ENCODE measurements around the gene TSPAN5.
"Not testable (repeated sequence)": the region's sequence is repeated elsewhere in the genome, so short reads cannot be mapped to it uniquely, and the experiment has no call there.

Gene TSPAN5
- long read RNA-seq, partial matches to known transcripts, result 0 of 1 reads
- long read RNA-seq, other reads (novel, unspliced or antisense), result 1 of 1 reads

DNA sequence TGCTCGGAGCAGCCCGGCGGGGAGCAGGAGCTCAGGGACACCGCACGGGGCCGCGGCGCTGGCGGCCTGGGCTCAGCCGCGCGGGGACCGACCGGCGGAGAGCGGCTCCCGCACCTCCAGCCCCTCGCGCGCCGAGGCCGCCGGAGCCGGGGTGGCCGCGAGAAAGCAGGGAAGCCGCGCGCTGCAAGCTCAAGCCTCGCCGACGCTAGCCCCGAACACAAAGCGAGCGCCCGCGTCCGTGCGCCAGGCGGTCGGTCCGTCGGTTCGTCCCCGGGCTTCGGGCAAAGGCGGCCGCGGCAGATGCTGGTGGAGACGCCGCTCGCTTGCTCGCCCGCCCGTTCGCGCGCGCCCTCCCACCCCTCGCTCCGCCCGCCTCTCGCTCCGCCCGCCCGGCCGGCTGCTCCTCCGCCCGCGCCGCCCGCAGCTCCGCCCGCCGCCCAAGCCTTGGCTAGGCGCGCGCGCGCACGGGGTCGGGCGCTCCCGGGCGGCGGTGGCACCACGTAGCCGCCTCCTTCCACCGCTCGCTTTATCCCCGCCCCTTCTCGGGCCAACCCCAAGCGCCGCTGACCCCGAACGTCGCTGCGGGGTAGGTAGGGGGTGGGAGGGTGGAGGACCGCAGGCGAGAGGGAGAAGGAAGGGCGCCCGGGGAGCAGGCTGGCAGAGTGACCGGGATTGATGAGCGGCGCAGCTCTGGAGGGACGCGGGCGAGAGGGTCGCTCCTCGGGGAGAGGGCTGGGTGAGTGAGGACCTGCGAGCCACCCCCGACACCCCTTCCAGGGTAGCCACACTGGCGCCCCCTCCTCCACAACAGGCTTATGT, at the start of gene TSPAN5:
TSS of gene TSPAN5 (minus strand) at position 325 of the 819 bp plus-strand sequence.
- peak in 1 of 2 experiments; percentile 50 for DNase-seq (ENCODE audit: low read depth in 1 of 2, low spot score in 1 of 2)
- Histone ChIP-seq H3K27me3 (ENCODE audit: insufficient read depth, poor library complexity, severe bottlenecking) (peaks cover 38% of the 10 kb centered on the region), H3K27ac (replicated peaks) (no peak within 1 kb of the TSS), H3K4me3 (replicated peaks; ENCODE audit: insufficient read depth, low read length) (peak within 1 kb of the TSS; percentile 54)
- TF ChIP-seq SPI1 (IDR thresholded peaks at IDR 0.05; ENCODE audit: borderline replicate concordance, low read depth) (no peak), POLR2AphosphoS5 (IDR thresholded peaks at IDR 0.05; ENCODE audit: low read depth) (no peak)

- no peak overlapping the region for H3K27ac ChIP-seq (replicated peaks)
- DNase-seq (ENCODE audit: low read depth in 1 of 2, low spot score in 1 of 2), result no peak
- H3K4me3 ChIP-seq (replicated peaks; ENCODE audit: insufficient read depth, low read length), result no peak overlapping the region
- no peaks in the 10 kb centered on the region for H3K27me3 ChIP-seq (ENCODE audit: insufficient read depth, poor library complexity, severe bottlenecking)
- TF ChIP-seq, protein P1, sequence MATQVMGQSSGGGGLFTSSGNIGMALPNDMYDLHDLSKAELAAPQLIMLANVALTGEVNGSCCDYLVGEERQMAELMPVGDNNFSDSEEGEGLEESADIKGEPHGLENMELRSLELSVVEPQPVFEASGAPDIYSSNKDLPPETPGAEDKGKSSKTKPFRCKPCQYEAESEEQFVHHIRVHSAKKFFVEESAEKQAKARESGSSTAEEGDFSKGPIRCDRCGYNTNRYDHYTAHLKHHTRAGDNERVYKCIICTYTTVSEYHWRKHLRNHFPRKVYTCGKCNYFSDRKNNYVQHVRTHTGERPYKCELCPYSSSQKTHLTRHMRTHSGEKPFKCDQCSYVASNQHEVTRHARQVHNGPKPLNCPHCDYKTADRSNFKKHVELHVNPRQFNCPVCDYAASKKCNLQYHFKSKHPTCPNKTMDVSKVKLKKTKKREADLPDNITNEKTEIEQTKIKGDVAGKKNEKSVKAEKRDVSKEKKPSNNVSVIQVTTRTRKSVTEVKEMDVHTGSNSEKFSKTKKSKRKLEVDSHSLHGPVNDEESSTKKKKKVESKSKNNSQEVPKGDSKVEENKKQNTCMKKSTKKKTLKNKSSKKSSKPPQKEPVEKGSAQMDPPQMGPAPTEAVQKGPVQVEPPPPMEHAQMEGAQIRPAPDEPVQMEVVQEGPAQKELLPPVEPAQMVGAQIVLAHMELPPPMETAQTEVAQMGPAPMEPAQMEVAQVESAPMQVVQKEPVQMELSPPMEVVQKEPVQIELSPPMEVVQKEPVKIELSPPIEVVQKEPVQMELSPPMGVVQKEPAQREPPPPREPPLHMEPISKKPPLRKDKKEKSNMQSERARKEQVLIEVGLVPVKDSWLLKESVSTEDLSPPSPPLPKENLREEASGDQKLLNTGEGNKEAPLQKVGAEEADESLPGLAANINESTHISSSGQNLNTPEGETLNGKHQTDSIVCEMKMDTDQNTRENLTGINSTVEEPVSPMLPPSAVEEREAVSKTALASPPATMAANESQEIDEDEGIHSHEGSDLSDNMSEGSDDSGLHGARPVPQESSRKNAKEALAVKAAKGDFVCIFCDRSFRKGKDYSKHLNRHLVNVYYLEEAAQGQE (IDR thresholded peaks at IDR 0.05; ENCODE audit: insufficient replicate concordance, low read depth), result no peak
- TF ChIP-seq POLR2AphosphoS5 (IDR thresholded peaks at IDR 0.05; ENCODE audit: low read depth) (no peak), SPI1 (IDR thresholded peaks at IDR 0.05; ENCODE audit: borderline replicate concordance, low read depth) (no peak), CTCF (IDR thresholded peaks at IDR 0.05; ENCODE audit: insufficient read depth, low read length) (no peak), GABPA (IDR thresholded peaks at IDR 0.05; ENCODE audit: low read depth) (no peak)
Observed at GRCh38 chr4:98706935-98707334, 48.5 kb upstream of the TSPAN5 start.

DNA sequence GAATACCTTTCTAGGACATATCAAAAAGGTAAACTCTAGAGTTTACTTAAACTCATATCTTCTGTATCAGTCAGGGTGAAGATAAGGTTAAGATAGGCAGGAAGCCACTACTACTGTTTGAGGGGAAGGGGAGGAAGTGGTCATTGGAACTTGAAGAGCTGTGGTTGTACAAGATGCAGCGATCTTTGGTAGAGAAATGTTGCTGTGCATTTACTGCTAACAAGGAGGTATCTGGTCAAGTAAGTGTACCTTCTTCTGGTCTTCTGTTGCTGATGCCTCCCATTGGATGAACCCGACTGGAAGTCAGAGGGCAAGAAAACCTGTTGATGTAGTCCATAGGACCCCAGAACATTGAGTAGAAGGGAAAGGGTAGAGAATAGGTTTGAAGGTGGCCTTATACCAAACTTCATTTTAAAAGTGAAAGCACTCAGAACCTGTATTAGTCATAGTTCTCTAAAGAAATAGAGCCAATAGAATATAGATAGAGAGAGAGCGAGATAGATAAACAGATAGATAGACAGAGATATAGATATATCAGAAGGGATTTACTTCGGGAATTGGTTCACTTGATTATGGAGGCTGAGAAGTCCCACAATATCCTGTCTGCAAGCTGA, 47.9 kb upstream of the TSPAN5 start:
- no peak overlapping the region for H3K27ac ChIP-seq (replicated peaks)
- H3K27me3 ChIP-seq (ENCODE audit: insufficient read depth, poor library complexity, severe bottlenecking), result no peaks in the 10 kb centered on the region
- no peak overlapping the region for H3K4me3 ChIP-seq (replicated peaks; ENCODE audit: insufficient read depth, low read length)
- DNase-seq (ENCODE audit: low read depth in 1 of 2, low spot score in 1 of 2), result no peak
- TF ChIP-seq GABPA (IDR thresholded peaks at IDR 0.05; ENCODE audit: low read depth) (no peak), CTCF (IDR thresholded peaks at IDR 0.05; ENCODE audit: insufficient read depth, low read length) (no peak), SPI1 (IDR thresholded peaks at IDR 0.05; ENCODE audit: borderline replicate concordance, low read depth) (no peak), POLR2AphosphoS5 (IDR thresholded peaks at IDR 0.05; ENCODE audit: low read depth) (no peak)
- TF ChIP-seq, protein P1 (IDR thresholded peaks at IDR 0.05; ENCODE audit: insufficient replicate concordance, low read depth), result no peak

- DNase-seq (ENCODE audit: low read depth in 1 of 2, low spot score in 1 of 2); H3K27me3 ChIP-seq (ENCODE audit: insufficient read depth, poor library complexity, severe bottlenecking); H3K4me3 ChIP-seq (replicated peaks; ENCODE audit: insufficient read depth, low read length); H3K27ac ChIP-seq (replicated peaks): not testable (repeated sequence)
Observed at GRCh38 chr4:98705586-98705985, 47.2 kb upstream of the TSPAN5 start.

All from HL-60 (cell line).